HepG2 (cell line): ENCODE measurements around the gene ARVCF. TPM values are rescaled to one million over a fixed set of nuclear protein-coding genes. Genes with fewer than 3 reads are reported as not detected.

ENCODE experiments used
- ARNT ChIP-seq: fragments of 450-650 bp; IDR thresholded peaks from 2 replicates; pipeline ENCODE4 v1.6.1; 2017
- CBX5 ChIP-seq: sonication (generic); formaldehyde crosslinking; IDR thresholded peaks from 2 replicates; pipeline ENCODE4 v1.4.0; 2020; ENCODE audit warnings: missing genetic modification reagents, borderline replicate concordance
- HHEX ChIP-seq: IDR thresholded peaks from 2 replicates; pipeline ENCODE4 v1.6.1; 2016; ENCODE audit warnings: control low read depth
- HMG20A ChIP-seq: IDR thresholded peaks from 2 replicates; pipeline ENCODE4 v1.6.1; 2016; ENCODE audit warnings: borderline replicate concordance
- HNF4A ChIP-seq: sonication (generic); formaldehyde crosslinking; IDR thresholded peaks from 2 replicates; pipeline ENCODE4 v1.4.0; 2020; ENCODE audit warnings: missing genetic modification reagents
- JARID2 ChIP-seq: sonication (generic); formaldehyde crosslinking; IDR thresholded peaks from 2 replicates; pipeline ENCODE4 v1.8.1; 2023; ENCODE audit warnings: missing genetic modification reagents, inconsistent platforms; ENCODE audit not compliant: insufficient replicate concordance
- KAT8 ChIP-seq: IDR thresholded peaks from 2 replicates; pipeline ENCODE4 v1.6.1; 2016; ENCODE audit warnings: missing genetic modification reagents, missing compliant biosample characterization
- KDM1A ChIP-seq: IDR thresholded peaks from 2 replicates; pipeline ENCODE4 v1.6.1; 2016; ENCODE audit warnings: missing compliant biosample characterization
- KLF6 ChIP-seq: IDR thresholded peaks from 2 replicates; pipeline ENCODE4 v1.8.0; 2016; ENCODE audit warnings: missing biosample characterization, missing genetic modification reagents
- NFKBIZ ChIP-seq: IDR thresholded peaks from 2 replicates; pipeline ENCODE4 v1.6.1; 2018; ENCODE audit warnings: missing genetic modification reagents, missing compliant biosample characterization
- SOX13 ChIP-seq, 3 experiments: fragments of 450-650 bp in 1 of 3; sonication (generic) in 1 of 3; formaldehyde crosslinking in 1 of 3; IDR thresholded peaks in 2 of 3; conservative IDR thresholded peaks in 1 of 3; 2 replicates each; pipeline versions ENCODE4 v1.5.0 to v1.6.1; 2016 to 2020; ENCODE audit warnings: antibody characterized with exemption in 1 of 3, mild to moderate bottlenecking in 1 of 3, missing compliant biosample characterization in 1 of 3, missing genetic modification reagents in 1 of 3, moderate library complexity in 1 of 3
- STAT5B ChIP-seq: sonication (generic); formaldehyde crosslinking; IDR thresholded peaks from 2 replicates; pipeline ENCODE4 v1.4.0; 2020; ENCODE audit warnings: missing genetic modification reagents
- TARDBP ChIP-seq: sonication (generic); formaldehyde crosslinking; IDR thresholded peaks from 2 replicates; pipeline ENCODE4 v1.8.0; 2022; ENCODE audit warnings: mild to moderate bottlenecking, missing genetic modification reagents
- TBX2 ChIP-seq: sonication (generic); formaldehyde crosslinking; IDR thresholded peaks from 2 replicates; pipeline ENCODE4 v1.5.0; 2020; ENCODE audit warnings: missing genetic modification reagents, mild to moderate bottlenecking, borderline replicate concordance
- TEAD2 ChIP-seq: sonication (generic); formaldehyde crosslinking; IDR thresholded peaks from 2 replicates; pipeline ENCODE4 v1.9.0; 2021; ENCODE audit warnings: missing genetic modification reagents
- U2AF1 ChIP-seq: fragments of 200-400 bp; formaldehyde crosslinking; optimal IDR thresholded peaks from 2 replicates; pipeline ENCODE3; 2017; ENCODE audit warnings: mild to moderate bottlenecking, low read depth, low read length
- ZHX1 ChIP-seq: sonication (generic); formaldehyde crosslinking; IDR thresholded peaks from 2 replicates; pipeline ENCODE4 v1.8.1; 2022; ENCODE audit warnings: low read depth, mild to moderate bottlenecking, missing genetic modification reagents
- ZKSCAN1 ChIP-seq: fragments of 150-350 bp; IDR thresholded peaks from 2 replicates; pipeline ENCODE4 v1.6.1; 2014; ENCODE audit warnings: low read length
- ZNF747 ChIP-seq: sonication (generic); formaldehyde crosslinking; IDR thresholded peaks from 2 replicates; pipeline ENCODE4 v1.8.1; 2023; ENCODE audit warnings: missing genetic modification reagents, mild to moderate bottlenecking, borderline replicate concordance
- ZNF770 ChIP-seq: sonication (generic); formaldehyde crosslinking; IDR thresholded peaks from 2 replicates; pipeline ENCODE4 v1.5.0; 2020; ENCODE audit warnings: mild to moderate bottlenecking, missing genetic modification reagents
- ZSCAN9 ChIP-seq: IDR thresholded peaks from 2 replicates; pipeline ENCODE4 v1.6.1; 2016; ENCODE audit warnings: borderline replicate concordance
- polyA plus RNA-seq, 8 experiments: library from polyadenylated mRNA; depleted of rRNA in 3 of 8; stranded (reverse) in 7 of 8; unstranded in 1 of 8; fragments of >200 nt; fragmentation: Illumina TruSeq in 4 of 8; extraction: Trizol in 4 of 8; gene quantifications; 2 replicates each; pipeline versions ENCODE4 v1.2.1 to v1.2.3, GENCODE V29; 2011 to 2016; ENCODE audit warnings: low read depth in 4 of 8, missing spikeins in 1 of 8, mixed read lengths in 1 of 8; ENCODE audit not compliant: insufficient read depth in 1 of 8
- total RNA-seq, 5 experiments: library from RNA; depleted of rRNA; stranded (reverse); fragments of >200 nt; fragmentation: Illumina TruSeq; extraction: Trizol; gene quantifications; 2 replicates each; pipeline ENCODE4 v1.2.3, GENCODE V29; 2016; ENCODE audit warnings: low read depth in 1 of 5
- TF ChIP-seq, protein P1 (sequence below): IDR thresholded peaks from 2 replicates; pipeline ENCODE4 v1.6.1; 2012; ENCODE audit warnings: inconsistent platforms
- TF ChIP-seq, protein P2 (sequence below): sonication (generic); formaldehyde crosslinking; IDR thresholded peaks from 2 replicates; pipeline ENCODE4 v1.5.1; 2020; ENCODE audit warnings: mild to moderate bottlenecking, missing genetic modification reagents

Gene ARVCF
- total and polyA plus RNA-seq, 2 of the 13 experiments (the other 11 are each of a cell fraction or from before 2014, with no cell fraction given): 16.4 to 17.7 TPM

GRCh38 chr22:20010307-20011122 lies 6.1 kb downstream of the ARVCF start (continued):
- peak; percentile 40; the same call in 1 of the 2 replicates for TF ChIP-seq KLF6 (CRISPR knock-in tag)
- TF ChIP-seq STAT5B: no peak
- no peak for TF ChIP-seq U2AF1
- TF ChIP-seq TARDBP (CRISPR knock-in tag): peak; percentile 22; the same call in 1 of the 2 replicates
- peak; percentile 47; the same call in 1 of the 2 replicates for TF ChIP-seq TBX2 (CRISPR knock-in tag)
- TF ChIP-seq, protein P1, sequence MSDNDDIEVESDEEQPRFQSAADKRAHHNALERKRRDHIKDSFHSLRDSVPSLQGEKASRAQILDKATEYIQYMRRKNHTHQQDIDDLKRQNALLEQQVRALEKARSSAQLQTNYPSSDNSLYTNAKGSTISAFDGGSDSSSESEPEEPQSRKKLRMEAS: peak; percentile 76
- TF ChIP-seq HHEX (CRISPR knock-in tag): no peak
- no peak for TF ChIP-seq CBX5 (CRISPR knock-in tag)
- TF ChIP-seq HMG20A (CRISPR knock-in tag): peak; percentile 47; the same call in 1 of the 2 replicates
- no peak for TF ChIP-seq ARNT
- TF ChIP-seq, protein P2, sequence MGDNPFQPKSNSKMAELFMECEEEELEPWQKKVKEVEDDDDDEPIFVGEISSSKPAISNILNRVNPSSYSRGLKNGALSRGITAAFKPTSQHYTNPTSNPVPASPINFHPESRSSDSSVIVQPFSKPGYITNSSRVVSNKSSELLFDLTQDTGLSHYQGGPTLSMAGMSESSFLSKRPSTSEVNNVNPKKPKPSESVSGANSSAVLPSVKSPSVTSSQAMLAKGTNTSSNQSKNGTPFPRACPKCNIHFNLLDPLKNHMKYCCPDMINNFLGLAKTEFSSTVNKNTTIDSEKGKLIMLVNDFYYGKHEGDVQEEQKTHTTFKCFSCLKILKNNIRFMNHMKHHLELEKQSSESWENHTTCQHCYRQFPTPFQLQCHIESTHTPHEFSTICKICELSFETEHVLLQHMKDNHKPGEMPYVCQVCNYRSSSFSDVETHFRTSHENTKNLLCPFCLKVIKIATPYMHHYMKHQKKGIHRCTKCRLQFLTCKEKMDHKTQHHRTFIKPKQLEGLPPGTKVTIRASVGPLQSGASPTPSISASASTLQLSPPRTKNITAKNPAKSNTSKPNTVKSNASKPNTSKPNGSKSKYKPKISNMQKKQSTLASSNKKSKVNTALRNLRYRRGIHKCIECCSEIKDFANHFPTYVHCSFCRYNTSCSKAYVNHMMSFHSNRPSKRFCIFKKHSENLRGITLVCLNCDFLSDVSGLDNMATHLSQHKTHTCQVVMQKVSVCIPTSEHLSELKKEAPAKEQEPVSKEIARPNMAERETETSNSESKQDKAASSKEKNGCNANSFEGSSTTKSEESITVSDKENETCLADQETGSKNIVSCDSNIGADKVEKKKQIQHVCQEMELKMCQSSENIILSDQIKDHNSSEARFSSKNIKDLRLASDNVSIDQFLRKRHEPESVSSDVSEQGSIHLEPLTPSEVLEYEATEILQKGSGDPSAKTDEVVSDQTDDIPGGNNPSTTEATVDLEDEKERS (CRISPR knock-in tag): no peak
- no peak for TF ChIP-seq JARID2 (CRISPR knock-in tag)
- no peak for TF ChIP-seq NFKBIZ
- TF ChIP-seq ZSCAN9 (CRISPR knock-in tag): 0 out of 2 replicates have a peak, but pooled peaks have one; percentile 48
- TF ChIP-seq KDM1A (CRISPR knock-in tag): no peak
- TF ChIP-seq ZNF770 (CRISPR knock-in tag): no peak
- no peak for TF ChIP-seq TEAD2 (CRISPR knock-in tag)
- TF ChIP-seq ZKSCAN1: no peak
- TF ChIP-seq SOX13 (IDR thresholded peaks at IDR 0.05): no peak
- TF ChIP-seq SOX13 (CRISPR knock-in tag; conservative IDR thresholded peaks at IDR 0.05 in 1 of 2, IDR thresholded peaks at IDR 0.05 in 1 of 2): no peak
- 0 out of 2 replicates have a peak, but pooled peaks have one; percentile 22 for TF ChIP-seq KAT8 (CRISPR knock-in tag)
- peak; percentile 62 for TF ChIP-seq HNF4A (CRISPR knock-in tag)
- TF ChIP-seq ZHX1 (CRISPR knock-in tag): no peak
- no peak for TF ChIP-seq ZNF747 (CRISPR knock-in tag)
